GM19240 (cell line): ENCODE results near the gene ORM1.
"Not testable (repeated sequence)": the region's sequence is repeated elsewhere in the genome, so short reads cannot be mapped to it uniquely, and the experiment has no call there.

Experiments
- DNase-seq: peaks from one replicate; pipeline ENCODE4 v3.0.0; 2011; ENCODE audit warnings: low spot score; ENCODE audit not compliant: insufficient read length

The ORM1 gene

DNA sequence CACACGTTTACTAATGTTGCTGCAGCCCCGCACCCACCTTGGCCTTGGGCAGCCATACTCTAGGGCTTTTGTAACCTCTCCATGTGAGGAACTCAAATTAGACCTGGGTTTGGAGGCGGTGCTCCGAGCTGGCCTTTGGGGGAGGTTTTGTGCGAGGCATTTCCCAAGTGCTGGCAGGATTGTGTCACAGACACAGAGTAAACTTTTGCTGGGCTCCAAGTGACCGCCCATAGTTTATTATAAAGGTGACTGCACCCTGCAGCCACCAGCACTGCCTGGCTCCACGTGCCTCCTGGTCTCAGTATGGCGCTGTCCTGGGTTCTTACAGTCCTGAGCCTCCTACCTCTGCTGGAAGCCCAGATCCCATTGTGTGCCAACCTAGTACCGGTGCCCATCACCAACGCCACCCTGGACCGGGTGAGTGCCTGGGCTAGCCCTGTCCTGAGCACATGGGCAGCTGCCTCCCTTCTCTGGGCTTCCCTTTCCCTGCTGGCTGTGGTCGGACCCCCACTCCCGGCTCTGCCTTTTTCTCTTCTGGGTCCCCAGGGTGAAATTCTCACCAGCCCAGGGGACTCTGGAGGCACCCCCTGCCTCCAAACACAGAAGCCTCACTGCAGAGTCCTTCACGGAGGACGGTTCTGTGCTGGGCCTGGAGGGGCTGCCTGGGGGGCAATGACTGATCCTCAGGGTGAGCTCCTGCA is at the start of gene ORM1:
ORM1 (plus strand) TSS at position 268 of the 701 bp plus-strand sequence; CDS start at position 304, 36 bp downstream.
- DNase-seq = not testable (repeated sequence)

GRCh38 chr9:114273461-114273881 is 49.4 kb upstream of the ORM1 start:
- DNase-seq = no peak

DNA sequence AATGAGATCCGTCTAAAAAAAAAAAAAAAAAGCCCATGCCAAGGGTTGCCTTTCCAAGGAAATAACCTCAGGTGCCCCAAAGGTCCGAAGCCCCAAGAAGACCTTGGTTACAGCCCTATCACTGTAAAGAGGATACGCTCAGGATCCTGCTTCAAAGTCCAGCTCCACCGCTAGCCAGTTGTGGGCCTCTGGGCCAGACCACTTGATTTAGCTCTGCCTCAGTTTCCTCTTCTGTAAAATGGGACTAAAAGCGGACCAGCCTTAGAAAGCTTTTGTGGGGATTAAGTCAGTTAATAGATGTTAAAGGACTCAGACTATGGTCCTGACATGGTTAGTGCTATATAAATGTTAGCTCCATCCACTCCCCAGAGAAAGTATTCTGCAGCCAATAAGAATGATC is 48.7 kb upstream of the ORM1 start:
- no peak for DNase-seq

GRCh38 chr9:114275246-114276004 is 47.5 kb upstream of the ORM1 start:
- DNase-seq = no peak

DNA sequence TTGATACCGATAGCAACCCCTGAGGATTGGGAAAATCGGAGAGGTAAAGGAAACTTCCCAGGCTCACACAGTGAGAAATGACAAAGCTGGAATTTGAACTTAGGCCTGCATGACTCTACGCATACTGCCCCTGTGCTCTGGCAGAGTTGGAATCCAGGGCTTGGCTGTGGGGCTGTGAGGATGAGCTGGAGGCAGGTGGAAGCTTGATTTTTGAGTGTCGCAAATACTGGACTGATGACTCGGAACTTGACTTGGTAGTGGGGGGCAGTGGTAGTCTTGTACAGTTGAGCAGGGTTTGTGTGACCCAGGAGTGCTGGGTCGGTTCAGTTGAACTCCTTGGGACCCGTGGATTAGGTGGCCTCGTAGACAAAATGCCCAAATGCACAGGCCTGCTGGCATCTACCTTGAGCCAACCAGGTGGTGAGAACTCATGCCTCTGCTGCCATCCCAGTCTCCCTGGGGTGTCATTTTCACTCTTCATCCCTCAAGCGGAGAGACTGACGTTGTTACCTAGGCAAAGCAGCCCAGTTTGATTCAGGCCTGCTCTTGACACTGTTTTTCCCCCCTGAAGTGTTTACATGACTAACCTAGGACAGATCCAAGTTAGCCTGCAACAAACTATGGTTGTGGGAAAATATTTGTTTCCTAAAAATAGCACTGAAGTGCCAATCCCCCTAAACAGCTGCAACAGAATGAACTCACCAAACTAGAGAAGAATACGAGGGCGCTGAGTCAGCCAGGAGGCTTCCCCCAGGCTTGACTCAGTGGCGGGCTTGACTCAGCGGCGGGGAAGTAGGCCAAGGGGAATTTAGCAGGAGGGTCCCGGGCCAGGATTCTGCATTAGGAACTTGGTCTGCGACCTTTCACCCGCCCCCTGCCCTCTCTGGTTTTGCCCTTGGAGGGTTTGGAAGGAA is 45.7 kb upstream of the ORM1 start:
- no peak for DNase-seq

GRCh38 chr9:114278356-114278755 is 44.5 kb upstream of the ORM1 start:
- no peak for DNase-seq

DNA sequence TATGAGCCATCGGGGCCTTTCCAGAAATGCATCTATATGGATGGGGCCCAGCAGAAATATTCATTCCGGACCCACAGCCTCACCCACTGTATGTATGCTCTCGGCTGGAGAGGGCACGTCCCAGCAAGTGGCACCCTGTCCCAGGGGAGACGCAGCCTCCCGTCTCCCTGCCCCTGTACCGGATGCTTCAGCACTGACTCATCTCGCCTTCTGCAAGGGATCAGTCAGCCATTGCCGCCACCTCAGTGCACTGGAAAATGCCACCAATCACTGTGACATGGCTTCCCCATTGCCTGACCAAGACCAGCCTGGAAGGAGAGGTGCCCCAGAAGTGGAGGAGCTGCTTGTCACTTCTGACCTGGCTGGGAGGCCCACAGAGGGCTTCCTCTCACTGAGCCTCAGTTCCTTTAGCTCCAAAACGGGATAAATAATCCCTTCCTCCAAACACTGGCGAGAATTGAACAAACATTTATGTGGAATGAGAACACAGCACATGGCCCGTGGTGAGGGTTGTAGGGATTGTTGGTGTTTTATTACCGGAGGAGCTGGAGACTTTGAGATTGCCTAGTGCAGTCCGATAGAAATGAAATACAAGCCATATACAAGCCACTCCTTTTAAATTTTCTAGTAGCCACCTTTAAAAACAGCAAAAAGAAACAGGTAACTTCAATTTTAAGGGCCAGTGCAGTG is 43.9 kb upstream of the ORM1 start:
- no peak for DNase-seq

- no peak for DNase-seq
Observed at GRCh38 chr9:114279693-114280092, 43.2 kb upstream of the ORM1 start.

- no peak for DNase-seq
Observed at GRCh38 chr9:114280636-114281472, 42.0 kb upstream of the ORM1 start.

- no peak for DNase-seq
Observed at GRCh38 chr9:114281473-114282103, 41.3 kb upstream of the ORM1 start.

GRCh38 chr9:114282104-114282485 is 40.8 kb upstream of the ORM1 start:
- DNase-seq = no peak

- DNase-seq = no peak
Observed at GRCh38 chr9:114282507-114282906, 40.4 kb upstream of the ORM1 start.

GRCh38 chr9:114282926-114283325 is 40.0 kb upstream of the ORM1 start:
- DNase-seq = no peak

- DNase-seq = no peak
Observed at GRCh38 chr9:114283551-114284111, 39.3 kb upstream of the ORM1 start.

DNA sequence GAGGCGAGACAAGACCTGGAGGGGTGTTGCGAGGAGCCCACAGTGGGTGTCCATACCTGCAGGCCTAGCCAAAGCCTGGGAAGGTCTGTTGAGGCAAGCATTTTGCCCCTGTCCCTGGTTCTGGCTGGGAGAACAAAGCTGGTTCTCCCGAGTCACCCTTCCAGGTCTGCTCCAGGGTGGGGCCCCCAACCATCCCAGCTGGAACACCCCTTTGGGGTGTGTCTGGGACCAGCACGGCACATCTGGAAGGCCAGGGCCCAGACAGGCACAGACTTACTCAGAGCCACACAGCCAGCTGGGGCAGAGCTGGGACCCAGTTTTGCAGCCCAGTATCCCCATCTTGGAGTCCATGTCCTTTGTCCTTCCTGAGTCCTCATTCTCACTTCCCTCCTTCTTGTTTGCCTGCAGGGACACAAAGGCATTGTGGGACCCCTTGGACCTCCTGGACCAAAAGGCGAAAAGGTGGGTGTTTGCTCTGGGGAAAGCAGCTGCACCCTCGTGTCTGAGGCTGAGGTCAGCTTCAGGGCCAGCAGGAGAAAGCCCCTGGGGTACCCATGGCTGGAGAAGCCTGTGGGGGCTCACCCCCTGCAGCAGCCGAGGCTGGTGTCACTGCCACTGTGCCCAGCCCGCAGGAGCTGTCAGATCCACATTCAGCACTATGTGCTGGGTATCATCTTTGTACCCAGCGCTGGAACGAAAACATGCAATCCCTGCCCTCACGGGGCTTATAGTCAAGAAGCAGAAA is 38.4 kb upstream of the ORM1 start:
- DNase-seq = no peak

- no peak for DNase-seq
Observed at GRCh38 chr9:114285166-114285867, 37.6 kb upstream of the ORM1 start.

DNA sequence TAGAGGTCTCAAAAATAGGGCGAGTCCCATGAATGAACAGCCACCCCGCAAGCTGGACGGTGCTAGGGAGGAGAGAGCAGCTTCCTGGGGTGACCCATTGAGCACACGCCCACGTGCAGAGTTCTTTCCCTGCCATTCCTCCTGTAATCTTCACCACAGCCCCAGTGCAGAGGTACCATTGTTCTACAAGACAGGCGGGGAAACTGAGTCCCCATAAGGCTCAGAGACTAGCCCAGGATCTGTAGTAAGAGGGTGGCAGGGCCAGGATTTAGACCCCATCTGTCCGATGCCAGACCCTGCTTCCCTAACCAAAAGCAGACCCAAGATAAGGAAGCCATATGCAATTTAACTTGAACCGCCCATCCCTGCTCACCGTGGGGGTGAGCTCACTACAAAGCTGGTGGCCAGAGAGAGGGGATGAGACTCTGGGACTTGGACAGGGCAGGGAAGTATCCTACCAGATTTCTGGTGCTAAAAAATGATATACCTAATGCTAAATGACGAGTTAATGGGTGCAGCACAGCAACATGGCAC is 36.7 kb upstream of the ORM1 start:
- no peak for DNase-seq
